Uterus (tissue), 2 donors: Measurements from ENCODE around the gene PCED1B.

Experiments used
- POLR2A ChIP-seq, 2 donors: fragments of 450-650 bp; IDR thresholded peaks; one replicate each; pipeline ENCODE4 v1.6.1; 2016; ENCODE audit warnings: antibody characterized with exemption in 2 of 2, mild to moderate bottlenecking in 1 of 2, moderate library complexity in 1 of 2
- TF ChIP-seq, protein P1 (sequence below), 4 experiments: fragments of 200-600 bp in 2 of 4; fragments of 450-650 bp in 2 of 4; sonication (generic) in 2 of 4; IDR thresholded peaks; one replicate each; pipeline ENCODE4 v1.5.1; 2016 to 2019; ENCODE audit warnings: antibody characterized with exemption in 4 of 4, mild to moderate bottlenecking in 2 of 4, moderate library complexity in 1 of 4

DNA sequence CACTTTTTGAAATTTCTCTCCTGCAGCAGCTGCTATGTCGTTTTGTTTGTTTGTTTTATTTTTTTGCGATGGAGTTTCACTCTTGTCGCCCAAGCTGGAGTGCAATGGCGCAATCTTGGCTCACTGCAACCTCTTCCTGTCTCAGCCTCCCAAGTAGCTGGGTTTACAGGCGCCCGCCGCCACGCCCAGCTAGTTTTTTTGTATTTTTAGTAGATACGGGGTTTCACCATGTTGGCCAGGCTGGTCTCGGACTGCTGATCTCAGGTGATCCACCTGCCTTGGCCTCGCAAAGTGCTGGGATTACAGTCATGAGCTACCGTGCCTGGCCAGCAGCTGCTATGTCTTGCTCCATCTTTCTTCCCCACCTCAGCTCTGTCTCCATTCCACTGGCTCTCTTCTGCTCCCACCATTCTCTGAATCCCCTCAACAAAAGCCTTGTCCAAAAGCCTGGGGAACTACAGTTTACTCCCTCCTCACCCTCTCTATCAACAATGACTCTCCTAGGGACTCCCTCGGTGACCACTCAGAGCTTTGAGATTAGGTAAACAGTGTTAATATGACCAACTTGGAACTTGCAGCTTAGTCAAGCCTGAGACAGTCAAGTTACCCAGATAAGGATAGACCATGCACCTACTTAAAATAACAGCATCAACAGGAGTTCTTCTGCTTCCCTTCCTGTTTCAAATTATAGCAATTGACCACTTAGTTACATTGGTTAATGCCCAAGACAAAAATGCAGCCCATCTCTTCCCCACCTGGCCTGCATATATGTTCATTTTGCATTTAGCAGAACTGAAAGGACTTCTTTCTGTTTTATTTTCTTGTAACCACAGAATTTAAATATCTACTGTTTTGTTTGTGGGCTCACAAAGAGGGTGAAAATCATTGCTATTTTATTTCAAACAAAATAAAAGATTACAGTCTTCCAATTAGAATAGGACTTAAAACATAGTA lies 189.4 kb downstream of the PCED1B start:
- TF ChIP-seq POLR2A (IDR thresholded peaks at IDR 0.05) = no peak
- TF ChIP-seq, protein P1, sequence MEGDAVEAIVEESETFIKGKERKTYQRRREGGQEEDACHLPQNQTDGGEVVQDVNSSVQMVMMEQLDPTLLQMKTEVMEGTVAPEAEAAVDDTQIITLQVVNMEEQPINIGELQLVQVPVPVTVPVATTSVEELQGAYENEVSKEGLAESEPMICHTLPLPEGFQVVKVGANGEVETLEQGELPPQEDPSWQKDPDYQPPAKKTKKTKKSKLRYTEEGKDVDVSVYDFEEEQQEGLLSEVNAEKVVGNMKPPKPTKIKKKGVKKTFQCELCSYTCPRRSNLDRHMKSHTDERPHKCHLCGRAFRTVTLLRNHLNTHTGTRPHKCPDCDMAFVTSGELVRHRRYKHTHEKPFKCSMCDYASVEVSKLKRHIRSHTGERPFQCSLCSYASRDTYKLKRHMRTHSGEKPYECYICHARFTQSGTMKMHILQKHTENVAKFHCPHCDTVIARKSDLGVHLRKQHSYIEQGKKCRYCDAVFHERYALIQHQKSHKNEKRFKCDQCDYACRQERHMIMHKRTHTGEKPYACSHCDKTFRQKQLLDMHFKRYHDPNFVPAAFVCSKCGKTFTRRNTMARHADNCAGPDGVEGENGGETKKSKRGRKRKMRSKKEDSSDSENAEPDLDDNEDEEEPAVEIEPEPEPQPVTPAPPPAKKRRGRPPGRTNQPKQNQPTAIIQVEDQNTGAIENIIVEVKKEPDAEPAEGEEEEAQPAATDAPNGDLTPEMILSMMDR (IDR thresholded peaks at IDR 0.05) = no peak
